HG03342 (cell line): Measurements from ENCODE around the gene TIMM22.
A peak's percentile ranks its signal among the peaks of the same experiment; 100 is the strongest.
"Not testable (repeated sequence)": the region's sequence is repeated elsewhere in the genome, so short reads cannot be mapped to it uniquely, and the experiment has no call there.

ENCODE experiments used
- ATAC-seq: cut with Tn5 transposase; IDR thresholded peaks from one replicate; pipeline ENCODE4 v1.9.1; 2021; ENCODE audit warnings: mild to moderate bottlenecking, moderate library complexity; ENCODE audit not compliant: unreplicated experiment

Gene TIMM22

DNA sequence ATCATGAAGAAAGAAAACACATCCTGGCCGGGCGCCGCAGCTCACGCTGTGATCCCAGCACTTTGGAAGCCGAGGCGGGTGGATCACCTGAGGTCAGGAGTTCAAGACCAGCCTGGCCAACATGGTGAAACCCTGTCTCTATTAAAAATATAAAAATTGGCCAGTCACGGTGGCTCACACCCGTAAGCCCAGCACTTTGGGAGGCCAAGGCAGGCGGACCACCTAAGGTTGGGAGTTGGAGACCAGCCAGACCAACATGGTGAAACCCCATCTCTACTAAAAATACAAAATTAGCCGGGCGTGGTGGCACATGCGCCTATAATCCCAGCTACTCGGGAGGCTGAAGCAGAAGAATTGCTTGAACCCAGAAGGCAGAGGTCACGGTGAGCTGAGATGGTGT lies 25.1 kb upstream of the TIMM22 start:
- not testable (repeated sequence) for ATAC-seq

DNA sequence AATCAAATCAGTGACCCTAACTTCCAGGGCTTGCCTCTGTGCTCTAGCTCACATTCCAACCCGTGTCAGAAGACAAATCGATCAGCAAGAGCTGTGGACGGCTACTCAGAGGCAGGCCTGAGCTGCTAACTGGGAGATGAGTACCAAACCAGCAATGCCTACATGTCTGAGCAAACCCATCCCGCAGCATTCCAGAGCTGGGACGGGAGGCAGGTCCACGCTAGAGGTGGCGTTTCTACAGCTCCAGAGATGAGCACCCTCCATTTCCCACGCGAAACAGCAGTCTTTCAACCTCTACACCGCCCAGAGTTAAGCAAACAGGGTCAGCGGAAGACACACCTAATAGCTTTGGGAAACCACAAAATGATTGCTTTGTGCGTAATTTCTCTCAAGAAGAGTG lies 23.9 kb upstream of the TIMM22 start:
- no peak for ATAC-seq

DNA sequence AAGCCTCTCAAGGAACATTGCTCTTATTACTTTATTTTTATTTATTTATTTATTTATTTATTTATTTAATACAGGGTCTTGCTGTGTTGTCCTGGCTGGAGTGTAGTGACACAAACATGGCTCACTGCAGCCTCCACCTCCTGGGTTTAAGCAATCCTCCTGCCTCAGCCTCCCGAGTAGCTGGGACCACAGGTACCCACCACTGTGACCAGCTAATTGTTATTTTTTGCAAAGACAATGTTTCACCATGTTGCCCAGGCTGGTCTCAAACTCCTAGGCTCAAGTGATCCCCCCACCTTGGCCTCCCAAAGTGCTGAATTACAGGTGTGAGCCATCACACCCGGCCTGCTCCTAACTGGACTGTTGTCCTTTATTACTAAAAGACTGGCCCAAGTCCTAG lies 22.2 kb upstream of the TIMM22 start:
- not testable (repeated sequence) for ATAC-seq

DNA sequence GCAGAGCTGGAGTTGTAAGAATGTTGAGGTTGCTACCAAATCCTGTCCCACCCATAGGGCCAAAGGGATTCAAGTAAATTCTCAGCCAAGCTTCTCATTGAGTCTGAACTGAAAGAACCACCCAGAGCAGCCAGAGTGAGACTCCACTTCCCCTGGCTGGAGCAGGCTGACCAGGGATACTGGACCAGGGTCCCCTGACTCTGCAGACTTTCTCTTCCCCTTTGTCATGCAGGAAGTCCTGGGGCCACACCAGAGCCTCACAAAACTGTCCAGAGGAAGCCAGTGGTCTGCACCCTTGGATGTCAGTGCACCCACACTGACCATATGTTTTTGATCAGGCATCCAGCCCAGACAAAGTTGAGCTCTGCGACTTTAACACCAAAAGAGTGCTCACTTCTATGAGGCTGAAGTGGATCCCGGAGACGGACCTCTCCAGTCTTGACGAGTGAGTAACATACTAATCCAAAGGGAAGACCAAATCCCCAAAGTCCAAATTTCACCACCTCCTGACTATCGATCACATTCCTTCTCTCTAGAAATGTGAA lies 21.5 kb upstream of the TIMM22 start:
- ATAC-seq: no peak

DNA sequence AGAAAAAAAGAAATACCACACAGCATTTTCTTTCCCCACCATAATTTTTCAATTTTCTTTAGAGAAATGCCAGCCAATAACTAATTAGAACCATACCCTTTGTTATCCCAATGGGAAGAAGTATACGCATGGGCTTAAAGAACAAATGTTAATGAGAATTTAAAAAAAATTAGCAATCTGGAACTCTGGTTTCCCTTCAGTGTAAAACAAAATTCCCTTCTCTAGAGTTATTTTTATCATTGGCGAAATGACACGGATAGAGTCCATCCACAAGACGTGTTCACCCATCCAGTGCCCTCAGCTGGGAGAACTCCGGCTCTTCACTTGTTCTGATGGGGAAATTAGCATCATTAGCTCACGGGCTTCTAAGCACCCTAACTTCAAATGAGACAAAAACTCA lies 20.6 kb upstream of the TIMM22 start:
- ATAC-seq: no peak

DNA sequence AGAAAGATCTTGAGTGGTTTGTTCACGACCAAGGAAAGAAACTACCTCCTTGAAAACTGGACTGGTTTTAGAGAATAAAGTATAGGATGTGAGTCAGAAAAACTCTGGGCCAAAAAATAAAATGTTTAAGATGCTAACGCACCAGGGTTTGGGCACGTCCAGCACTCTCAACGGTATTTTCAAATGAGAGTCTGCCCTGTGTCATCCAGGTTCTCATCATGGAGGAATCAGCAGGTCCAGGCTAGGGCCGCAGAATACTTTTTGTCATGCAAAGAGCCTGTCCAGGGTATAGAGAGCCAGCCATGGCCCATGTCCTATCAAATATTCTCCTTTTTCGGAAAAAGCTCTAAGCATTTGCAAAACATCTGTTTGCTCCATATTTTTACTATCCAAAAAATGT lies 19.8 kb upstream of the TIMM22 start:
- no peak for ATAC-seq

DNA sequence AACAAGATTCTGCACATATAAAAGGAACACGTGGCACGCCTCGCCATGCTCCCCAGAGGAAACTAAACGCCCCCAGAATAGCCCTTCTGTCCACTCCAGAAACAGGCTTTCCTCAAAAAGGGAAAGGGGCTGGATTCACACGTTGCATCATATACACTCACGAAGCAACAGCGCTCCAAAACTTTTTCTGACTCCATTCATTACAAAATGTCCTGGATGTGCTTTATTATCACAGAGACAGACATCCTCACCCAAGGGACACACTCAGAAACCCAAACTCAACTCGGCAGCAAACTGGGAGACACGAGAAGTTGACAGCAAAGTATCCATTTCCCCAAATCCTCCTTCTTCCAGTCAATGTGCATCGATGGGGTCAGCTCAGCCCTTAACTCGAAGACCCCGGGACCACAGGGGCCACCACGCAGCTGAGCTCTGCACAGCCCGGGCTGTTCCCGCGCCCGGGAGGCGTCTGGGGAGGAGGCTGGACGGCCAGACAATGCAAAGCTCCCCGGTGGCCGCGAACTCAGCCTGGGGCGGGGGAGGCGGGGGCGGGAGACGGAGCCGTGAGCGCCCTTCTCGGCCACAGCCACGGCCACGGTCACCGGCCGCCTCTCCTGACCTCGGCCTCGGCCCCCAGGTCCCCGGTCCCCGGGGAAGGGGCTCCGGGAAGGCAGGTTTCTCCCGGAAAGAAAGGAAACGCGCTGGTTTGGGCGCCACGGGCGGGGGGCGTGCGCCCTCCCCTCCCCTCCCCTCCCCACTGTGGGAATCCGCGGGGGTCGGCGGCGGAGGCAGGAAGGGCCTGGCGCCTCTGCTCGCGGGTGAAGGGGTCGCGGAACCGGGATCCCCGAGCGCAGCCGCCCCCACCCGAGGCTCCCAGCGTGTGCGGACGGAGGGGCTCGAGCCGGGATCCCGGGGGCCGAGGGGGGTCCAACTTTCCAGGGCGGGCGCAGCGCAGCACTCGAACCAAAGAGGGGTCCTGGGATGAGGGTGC lies 18.5 kb upstream of the TIMM22 start:
- ATAC-seq: no peak

DNA sequence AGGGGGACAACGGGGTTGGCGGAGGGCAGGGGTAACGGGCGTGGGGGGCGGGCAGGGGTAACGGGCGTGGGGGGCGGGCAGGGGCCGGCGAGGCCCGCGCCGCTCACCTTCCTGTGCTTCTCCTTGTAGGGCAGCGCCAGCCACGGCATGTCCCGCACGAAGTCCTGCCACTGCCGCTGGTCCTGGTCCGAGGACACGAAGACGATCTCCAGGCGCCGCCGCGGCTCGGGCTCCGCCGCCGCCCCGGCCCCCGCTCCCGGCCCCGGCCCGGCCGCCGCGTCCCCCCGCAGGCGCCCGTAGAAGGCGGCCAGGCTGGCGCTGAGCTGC lies 17.8 kb upstream of the TIMM22 start:
- no peak for ATAC-seq

DNA sequence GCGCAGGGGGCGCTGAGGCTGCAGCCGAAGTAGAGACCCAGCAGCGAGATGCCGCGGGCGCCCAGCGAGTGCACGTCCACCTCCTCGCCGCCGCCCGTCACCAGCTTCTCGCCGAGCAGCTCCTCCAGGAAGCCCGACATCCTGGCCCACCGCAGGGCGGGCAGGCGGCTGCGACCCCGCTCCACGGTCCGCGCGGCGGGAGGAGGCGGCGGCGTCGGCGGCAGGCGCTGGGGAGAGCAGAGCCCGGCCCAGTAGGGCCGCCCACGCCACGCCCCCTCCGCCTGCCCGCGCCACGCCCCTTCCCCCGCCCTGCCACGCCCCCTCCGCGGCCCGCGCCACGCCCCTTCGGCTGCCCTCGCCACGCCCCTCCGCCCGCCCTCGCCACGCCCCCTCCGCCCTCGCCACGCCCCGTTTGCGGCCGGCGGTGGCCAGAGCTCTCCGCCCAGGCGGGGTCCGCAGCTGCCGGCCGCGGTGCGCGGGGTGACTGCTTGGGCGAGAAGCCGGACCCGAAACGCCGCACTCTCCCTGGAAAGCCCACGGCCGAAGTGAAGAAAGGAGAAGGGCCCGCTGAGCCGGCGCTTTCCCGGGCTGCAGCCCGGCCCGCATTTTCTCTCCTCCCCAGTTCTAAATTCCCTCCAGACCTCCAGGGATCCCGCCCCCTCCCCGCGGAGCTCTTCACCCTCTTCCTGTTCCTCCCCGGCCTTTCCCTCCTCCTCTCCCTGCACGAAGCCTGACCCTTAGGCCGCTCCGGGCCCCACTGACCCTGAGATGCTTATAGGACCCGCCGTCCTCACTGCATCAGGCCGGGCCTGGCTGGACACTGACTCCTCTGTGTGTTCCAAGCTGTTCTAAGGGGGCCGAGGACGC lies 17.2 kb upstream of the TIMM22 start, which contains the start of gene NXN:
Gene NXN, minus strand, starts transcription at position 238 of the 867 bp plus-strand sequence.
- peak; percentile 50 for ATAC-seq

DNA sequence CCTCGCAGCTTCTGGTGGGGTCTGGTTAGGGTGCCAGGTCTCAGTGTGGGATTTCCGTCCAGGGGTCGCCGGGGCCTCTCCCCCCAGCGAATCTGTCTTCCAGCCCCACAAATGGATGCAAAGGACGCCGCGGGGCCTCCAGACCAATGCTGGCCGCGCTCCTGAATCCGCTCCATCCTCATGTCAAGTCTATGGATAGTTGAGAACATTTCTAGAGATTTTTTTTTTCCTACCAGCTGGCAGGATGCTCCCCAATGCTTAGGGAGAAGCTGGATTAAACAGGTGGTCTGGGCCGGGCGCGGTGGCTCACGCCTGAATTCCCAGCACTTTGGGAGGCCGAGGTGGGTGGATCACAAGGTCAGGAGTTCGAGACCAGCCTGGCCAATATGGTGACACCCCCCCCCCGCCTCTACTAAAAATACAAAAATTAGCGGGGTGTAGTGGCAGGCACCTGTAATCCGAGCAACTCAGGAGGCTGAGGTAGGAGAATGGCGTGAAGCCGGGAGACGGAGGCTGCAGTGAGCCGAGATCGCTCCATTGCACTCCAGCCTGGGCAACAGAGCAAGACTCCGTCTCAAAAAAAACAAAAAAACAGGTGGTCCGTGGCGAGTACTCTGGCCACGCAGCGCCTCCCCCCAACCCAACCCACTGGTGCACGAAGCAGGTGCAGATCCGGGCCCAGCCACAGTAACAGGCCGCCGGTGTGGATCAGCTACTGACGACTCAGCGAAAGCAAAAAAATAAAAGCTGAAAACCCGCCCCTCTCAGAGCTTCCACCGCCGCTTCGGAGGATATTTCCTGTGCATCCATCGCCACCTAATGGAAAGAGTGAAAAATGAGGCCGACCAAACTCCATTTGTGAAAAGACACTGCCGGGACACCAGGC lies 16.3 kb upstream of the TIMM22 start:
- ATAC-seq: no peak

DNA sequence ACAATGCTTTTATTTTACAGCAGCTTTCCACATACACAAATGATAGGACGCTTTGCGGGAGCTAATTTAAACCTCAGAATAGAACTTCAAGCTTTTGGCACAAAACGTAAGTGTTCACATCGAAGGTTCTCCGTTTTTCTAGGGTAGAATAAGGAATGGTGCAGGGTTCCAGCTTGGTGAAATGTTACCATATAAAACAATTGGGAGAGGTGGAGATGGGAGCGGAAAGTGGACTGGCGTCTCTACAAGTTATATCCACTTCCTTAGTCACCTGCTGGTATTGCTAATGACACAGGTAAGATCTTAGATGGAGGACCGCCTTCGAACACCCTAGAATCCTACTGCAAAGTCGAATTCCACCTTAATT lies 15.7 kb upstream of the TIMM22 start:
- no peak for ATAC-seq

DNA sequence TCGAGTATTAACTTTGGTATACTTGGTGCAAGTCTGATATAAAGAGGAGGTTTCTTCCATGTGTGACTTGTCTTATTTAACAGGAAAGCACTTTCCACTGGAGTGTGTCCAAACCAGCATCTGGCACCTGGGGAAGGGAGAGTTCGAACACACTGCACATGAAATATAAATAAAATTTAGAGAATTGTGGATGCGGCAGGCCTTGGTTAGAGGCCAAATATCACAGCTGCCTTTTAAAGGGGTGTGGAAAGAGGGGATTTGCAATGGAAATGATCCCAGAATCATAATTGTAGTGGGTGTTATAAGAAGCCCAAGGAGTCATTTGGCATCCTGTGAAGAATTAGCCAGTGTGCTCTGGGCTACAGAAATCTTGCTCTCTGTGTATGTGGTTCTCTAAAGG lies 13.0 kb upstream of the TIMM22 start:
- ATAC-seq: no peak

DNA sequence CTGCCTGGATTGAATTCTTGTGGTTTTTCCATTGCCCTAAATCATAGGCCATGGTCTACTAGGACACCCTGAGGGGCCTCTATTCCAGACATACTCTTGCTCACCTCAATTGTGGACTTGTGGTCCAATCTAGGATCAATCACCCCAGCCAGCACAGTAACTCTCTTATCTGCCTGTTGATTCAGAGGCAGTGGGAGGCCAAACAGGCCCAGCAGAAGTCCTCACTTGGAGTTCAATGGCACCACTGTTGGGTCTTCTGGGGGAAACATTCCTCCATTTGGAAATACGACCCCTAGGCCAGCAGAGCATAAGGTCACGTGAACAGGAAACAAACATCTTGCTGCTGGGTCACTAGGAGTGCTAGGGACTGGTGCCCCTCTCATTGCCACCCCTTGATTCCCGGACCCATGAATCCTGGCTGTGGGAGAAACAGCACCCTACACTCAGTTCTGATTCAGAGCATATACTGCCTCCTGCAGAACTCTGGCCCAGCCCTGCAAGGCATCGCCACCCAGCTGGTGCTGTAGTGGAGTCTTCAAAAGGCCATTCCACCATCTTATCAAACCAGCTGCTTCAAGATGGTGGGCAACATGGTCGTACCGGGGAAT lies 10.5 kb upstream of the TIMM22 start:
- no peak for ATAC-seq

DNA sequence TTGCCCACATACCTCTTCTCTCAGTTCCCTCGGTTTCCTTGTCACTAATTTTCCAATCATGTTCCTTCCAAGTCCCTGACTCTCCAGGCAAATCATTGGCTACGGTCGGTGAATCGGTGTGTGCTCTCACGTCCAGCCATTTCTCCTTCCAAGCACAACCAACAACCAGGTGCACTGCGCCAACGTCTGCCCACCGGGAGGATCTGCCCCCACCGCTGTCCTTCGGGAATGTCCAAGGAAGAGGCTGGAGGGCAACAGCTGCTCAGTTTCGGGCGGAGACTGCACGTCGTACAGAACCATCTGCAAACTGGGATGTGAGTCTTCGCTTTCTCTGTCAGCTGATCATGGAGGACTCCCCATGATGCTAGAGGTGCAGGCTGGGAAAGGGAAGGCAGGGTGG lies 9.0 kb upstream of the TIMM22 start:
- no peak for ATAC-seq

DNA sequence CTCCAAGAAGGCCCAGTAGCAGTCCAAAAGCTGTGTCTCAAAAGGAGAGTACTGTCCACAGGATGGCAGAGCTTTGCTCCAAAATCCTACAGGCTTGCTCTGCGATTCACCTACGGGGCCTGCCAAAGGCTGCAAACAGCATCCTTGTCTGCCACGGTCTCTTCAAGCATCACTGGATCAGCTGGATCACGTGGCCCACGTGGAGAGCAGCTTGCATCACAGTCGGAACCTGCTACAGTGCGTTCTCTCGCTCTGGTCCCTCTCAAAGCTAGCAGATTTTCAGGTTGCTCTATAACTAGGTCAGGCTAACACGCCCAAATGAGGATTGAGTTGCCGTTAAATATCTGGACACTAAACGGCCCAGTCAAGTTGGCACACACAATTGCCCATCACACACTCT lies 8.4 kb upstream of the TIMM22 start:
- no peak for ATAC-seq

DNA sequence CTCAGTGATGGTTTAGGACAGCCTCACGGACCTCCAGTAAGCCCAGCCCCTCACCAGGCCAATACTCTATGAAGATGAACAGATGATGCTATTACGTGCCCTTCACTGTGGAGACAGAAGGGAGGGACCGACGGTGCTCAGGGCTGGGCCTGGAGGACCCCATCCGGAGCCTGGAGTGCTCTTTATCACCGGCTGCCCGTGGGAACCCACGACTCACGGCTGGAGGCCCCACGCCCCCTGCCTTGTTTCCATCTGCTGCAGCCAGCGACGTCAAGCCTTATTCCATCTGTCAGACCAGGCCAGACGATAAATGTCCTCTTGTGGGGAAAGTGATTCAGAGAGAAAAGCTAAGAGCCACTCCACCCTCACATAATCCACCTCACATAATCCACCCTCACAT lies 4.0 kb upstream of the TIMM22 start:
- ATAC-seq: no peak

DNA sequence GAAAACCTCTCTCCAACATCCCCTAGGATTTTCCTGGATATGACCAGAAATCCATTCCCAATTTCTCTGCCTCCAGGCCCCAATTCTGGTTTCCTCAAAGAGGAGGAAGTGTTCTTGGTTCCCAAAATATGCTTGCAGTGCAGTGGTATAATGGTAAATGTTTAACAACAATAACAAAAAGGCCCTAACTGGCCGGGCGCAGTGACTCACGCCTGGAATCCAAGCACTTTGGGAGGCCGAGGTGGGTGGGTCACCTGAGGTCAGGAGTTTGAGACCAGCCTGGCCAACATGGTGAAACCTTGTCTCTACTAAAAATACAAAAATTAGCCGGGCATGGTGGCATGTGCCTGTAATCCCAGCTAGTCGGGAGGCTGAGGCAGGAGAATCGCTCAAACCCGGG lies 1.6 kb upstream of the TIMM22 start:
- not testable (repeated sequence) for ATAC-seq

DNA sequence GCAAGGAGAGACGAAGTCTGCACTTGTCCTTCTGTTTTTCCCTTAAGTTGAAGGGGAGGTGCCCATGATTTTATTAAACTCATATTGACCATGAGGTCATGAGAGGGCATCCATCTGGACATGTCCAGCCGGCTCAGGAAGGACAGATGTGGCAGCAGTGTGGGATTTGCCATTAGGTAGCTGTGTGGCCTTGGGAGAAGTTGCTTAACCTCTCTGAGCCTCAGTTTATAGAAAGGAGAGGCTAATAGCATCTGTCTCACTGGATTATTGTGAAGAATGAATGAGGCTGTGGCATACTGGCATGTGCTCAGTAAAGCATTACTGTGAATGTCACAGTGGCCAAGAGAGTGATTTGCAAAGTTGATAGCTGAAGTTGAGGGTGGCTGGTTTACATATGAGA lies 1.2 kb downstream of the TIMM22 start:
- no peak for ATAC-seq

DNA sequence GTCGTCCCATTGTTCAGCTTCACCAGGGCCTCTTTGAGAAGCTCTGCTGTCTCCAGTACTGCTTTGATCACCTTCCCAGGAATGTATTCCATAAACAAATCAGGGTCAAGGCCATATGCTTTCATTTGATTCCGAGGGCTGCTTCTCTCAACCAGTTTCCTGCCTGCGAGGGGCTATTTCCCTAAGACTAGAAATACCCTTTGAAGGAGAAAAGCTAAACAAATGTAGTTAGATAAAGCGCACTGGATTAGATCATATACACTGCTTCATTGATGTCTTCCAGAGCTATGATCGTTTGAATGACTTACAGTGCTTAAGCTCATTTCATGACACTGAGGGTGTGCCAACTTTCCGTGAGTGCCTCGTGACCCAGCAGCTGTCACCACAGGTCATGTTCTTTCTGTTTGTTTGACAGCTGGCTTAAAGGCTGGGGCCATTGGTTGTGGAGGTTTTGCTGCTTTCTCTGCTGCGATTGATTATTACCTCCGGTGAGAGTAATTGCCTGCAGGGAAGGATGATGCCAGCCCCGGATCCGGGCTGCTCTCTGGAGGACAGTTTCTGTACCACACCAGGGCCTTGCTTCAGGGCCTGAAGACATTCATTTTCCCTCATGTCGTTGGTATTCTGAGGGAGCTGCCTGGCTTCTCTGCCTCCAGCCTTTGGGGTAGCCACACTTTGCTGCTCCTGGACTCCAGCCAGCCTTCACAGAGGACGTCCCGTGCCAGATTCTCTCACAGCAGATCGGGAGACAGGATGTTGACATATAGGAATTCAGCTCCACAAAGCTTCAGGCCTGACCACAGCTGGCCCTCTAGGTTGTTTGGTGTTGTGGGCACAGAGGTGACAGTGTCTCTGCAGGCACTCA lies 3.9 kb downstream of the TIMM22 start:
- no peak for ATAC-seq
